Fibroblast of upper back skin (primary cell): ENCODE results near the gene GLB1L.
"Not testable (repeated sequence)": the region's sequence is repeated elsewhere in the genome, so short reads cannot be mapped to it uniquely, and the experiment has no call there.

ENCODE experiments used
- DNase-seq: peaks from one replicate; pipeline ENCODE4 v3.0.0-alpha.2; 2013

GLB1L gene

GRCh38 chr2:219245148-219245898, at the start of gene GLB1L, which contains the start of gene STK16:
TSS of gene GLB1L (minus strand) at chr2:219245444. CDS start at chr2:219243573, 1,871 bp downstream.
TSS of gene STK16 (plus strand) at chr2:219245479. CDS start at chr2:219246000, 521 bp downstream.
- peak; percentile 90 for DNase-seq

GRCh38 chr2:219294356-219295351, 49.4 kb upstream of the GLB1L start:
- peak; percentile 69 for DNase-seq

GRCh38 chr2:219293736-219294231, 48.5 kb upstream of the GLB1L start:
- no peak for DNase-seq

- DNase-seq = no peak
Observed at GRCh38 chr2:219292616-219293015, 47.4 kb upstream of the GLB1L start.

GRCh38 chr2:219291910-219292490, 46.8 kb upstream of the GLB1L start:
- no peak for DNase-seq

GRCh38 chr2:219291394-219291793, 46.1 kb upstream of the GLB1L start:
- no peak for DNase-seq

GRCh38 chr2:219290381-219291171, 45.3 kb upstream of the GLB1L start:
- DNase-seq = no peak

GRCh38 chr2:219289537-219290361, 44.5 kb upstream of the GLB1L start:
- DNase-seq = peak; percentile 87

- no peak for DNase-seq
Observed at GRCh38 chr2:219289195-219289536, 43.9 kb upstream of the GLB1L start.

- DNase-seq = no peak
Observed at GRCh38 chr2:219287580-219288265, 42.5 kb upstream of the GLB1L start.

- not testable (repeated sequence) for DNase-seq
Observed at GRCh38 chr2:219287116-219287440, 41.8 kb upstream of the GLB1L start.

GRCh38 chr2:219286436-219287115, 41.3 kb upstream of the GLB1L start:
- DNase-seq = no peak

GRCh38 chr2:219285894-219286425, 40.7 kb upstream of the GLB1L start:
- DNase-seq = peak; percentile 74

GRCh38 chr2:219285373-219285735, 40.1 kb upstream of the GLB1L start:
- DNase-seq = no peak

- no peak for DNase-seq
Observed at GRCh38 chr2:219284501-219285372, 39.5 kb upstream of the GLB1L start.

- DNase-seq = peak; percentile 23
Observed at GRCh38 chr2:219282943-219283581, 37.8 kb upstream of the GLB1L start.

GRCh38 chr2:219282375-219282774, 37.1 kb upstream of the GLB1L start:
- DNase-seq = no peak

- DNase-seq = no peak
Observed at GRCh38 chr2:219281588-219281987, 36.3 kb upstream of the GLB1L start.
